Stomach smooth muscle (tissue), 2 donors: ENCODE data around the gene C2CD4A.
"Not testable (repeated sequence)": the region's sequence is repeated elsewhere in the genome, so short reads cannot be mapped to it uniquely, and the experiment has no call there.

ENCODE experiments used
- H3K27ac ChIP-seq: one replicate; pipeline ENCODE4 v1.7.0; 2013; ENCODE audit warnings: mild to moderate bottlenecking, low read length, inconsistent platforms
- H3K27me3 ChIP-seq, 2 donors: one replicate each; pipeline ENCODE4 v1.7.0; 2013; ENCODE audit warnings: low read length in 2 of 2; ENCODE audit not compliant: insufficient read depth in 2 of 2, control insufficient read depth in 1 of 2
- H3K36me3 ChIP-seq, 2 donors: one replicate each; pipeline ENCODE4 v1.7.0; 2013; ENCODE audit warnings: low read length in 2 of 2; ENCODE audit not compliant: control insufficient read depth in 2 of 2, insufficient read depth in 2 of 2
- H3K4me1 ChIP-seq: one replicate; pipeline ENCODE4 v1.7.0; 2013; ENCODE audit warnings: low read length; ENCODE audit not compliant: control insufficient read depth, insufficient read depth
- H3K4me3 ChIP-seq, 2 donors: one replicate each; pipeline ENCODE4 v1.7.0; 2013; ENCODE audit warnings: low read length in 2 of 2
- H3K9ac ChIP-seq, 2 donors: one replicate each; pipeline ENCODE4 v1.7.0; 2013; ENCODE audit warnings: low read length in 2 of 2, mild to moderate bottlenecking in 1 of 2
- H3K9me3 ChIP-seq, 2 donors: one replicate each; pipeline ENCODE4 v1.7.0; 2013; ENCODE audit warnings: low read length in 2 of 2; ENCODE audit not compliant: control insufficient read depth in 2 of 2
- donor health status: healthy.
- donor health status: Pancreatic carcinoma.

The C2CD4A gene

DNA sequence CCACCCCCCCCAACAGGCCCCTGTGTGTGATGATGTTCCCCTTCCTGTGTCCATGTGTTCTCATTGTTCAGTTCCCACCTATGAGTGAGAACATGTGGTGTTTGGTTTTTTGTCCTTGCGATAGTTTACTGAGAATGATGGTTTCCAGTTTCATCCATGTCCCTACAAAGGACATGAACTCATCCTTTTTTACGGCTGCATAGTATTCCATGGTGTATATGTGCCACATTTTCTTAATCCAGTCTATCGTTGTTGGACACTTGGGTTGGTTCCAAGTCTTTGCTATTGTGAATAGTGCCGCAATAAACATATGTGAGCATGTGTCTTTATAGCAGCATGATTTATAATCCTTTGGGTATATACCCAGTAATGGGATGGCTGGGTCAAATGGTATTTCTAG lies 18.5 kb upstream of the C2CD4A start:
- H3K4me1 ChIP-seq, result not testable (repeated sequence)

DNA sequence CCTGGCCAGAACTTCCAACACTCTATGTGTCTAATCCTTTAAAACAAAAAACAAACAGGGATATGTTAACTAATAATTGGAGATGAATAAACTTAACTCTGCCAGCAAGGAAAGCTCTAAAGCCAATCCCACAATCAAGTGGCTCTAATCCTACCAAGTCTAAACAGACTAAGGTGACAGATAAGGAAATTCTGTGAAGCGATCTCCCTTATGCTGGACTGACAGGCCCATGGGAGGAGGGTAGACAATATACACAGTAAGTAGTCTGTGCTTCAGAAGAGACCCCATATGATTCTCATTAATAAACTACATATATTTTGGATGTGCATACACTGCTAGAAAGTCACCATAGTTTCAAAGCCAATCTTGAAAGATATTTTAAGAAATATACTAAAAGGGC lies 16.7 kb upstream of the C2CD4A start:
- Histone ChIP-seq H3K9ac (no peak overlapping the region), H3K4me3 (no peak overlapping the region), H3K36me3 (no peaks in the 10 kb centered on the region), H3K27ac (no peak overlapping the region), H3K4me1 (peaks cover 3% of the 10 kb centered on the region), H3K9me3 (no peaks in the 10 kb centered on the region), H3K27me3 (no peaks in the 10 kb centered on the region)

More for the DNA sequence above, 18.5 kb upstream of the C2CD4A start:
- H3K4me3 ChIP-seq, H3K36me3 ChIP-seq, H3K9ac ChIP-seq, H3K27ac ChIP-seq, H3K9me3 ChIP-seq, H3K27me3 ChIP-seq: not testable (repeated sequence)

DNA sequence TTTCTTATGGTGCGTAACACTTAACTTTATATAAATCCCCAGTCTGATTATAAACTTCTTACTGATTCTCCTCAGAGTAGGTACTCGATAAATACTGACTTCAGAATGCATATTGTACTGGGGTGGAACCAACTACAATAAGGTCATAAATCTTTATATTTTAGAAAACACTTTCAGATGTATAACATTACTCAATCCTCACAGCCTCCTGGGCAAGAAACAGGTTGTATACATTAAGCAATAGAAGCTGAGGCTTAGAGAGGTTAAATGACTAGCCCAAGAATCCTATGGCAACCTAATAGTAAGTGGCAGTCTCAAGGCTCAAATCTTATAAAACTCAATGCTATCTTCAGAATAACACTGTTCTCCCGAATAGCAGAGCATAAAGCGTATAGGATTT lies 15.6 kb upstream of the C2CD4A start:
- no peak overlapping the region for H3K4me3 ChIP-seq
- peaks cover 3% of the 10 kb centered on the region for H3K4me1 ChIP-seq
- H3K36me3 ChIP-seq, result no peaks in the 10 kb centered on the region
- H3K27ac ChIP-seq, result no peak overlapping the region
- H3K9me3 ChIP-seq, result no peaks in the 10 kb centered on the region
- no peaks in the 10 kb centered on the region for H3K27me3 ChIP-seq
- H3K9ac ChIP-seq, result no peak overlapping the region

DNA sequence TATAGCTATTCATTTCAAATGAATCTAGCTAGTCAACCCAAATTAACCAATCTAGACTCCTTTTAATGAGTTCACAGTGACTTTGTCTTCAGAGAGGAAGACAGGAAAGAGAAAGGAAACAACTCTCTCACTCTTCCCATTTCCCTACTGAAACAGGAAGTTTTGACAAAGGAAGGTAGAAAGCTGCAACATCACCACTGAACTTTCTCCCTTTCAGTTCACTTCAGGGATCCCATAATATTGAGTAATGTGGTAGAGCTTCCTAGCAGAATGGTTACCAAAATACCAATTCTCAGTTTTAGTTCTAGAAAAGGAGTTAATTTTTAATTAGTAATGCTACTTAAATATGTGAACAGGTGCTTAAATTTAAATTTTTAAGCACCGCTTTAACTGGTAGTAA lies 14.1 kb upstream of the C2CD4A start:
- H3K27me3 ChIP-seq, result no peaks in the 10 kb centered on the region
- H3K4me1 ChIP-seq, result peaks cover 3% of the 10 kb centered on the region
- no peaks in the 10 kb centered on the region for H3K36me3 ChIP-seq
- no peak overlapping the region for H3K27ac ChIP-seq
- H3K4me3 ChIP-seq, result no peak overlapping the region
- H3K9ac ChIP-seq, result no peak overlapping the region
- H3K9me3 ChIP-seq, result no peaks in the 10 kb centered on the region

DNA sequence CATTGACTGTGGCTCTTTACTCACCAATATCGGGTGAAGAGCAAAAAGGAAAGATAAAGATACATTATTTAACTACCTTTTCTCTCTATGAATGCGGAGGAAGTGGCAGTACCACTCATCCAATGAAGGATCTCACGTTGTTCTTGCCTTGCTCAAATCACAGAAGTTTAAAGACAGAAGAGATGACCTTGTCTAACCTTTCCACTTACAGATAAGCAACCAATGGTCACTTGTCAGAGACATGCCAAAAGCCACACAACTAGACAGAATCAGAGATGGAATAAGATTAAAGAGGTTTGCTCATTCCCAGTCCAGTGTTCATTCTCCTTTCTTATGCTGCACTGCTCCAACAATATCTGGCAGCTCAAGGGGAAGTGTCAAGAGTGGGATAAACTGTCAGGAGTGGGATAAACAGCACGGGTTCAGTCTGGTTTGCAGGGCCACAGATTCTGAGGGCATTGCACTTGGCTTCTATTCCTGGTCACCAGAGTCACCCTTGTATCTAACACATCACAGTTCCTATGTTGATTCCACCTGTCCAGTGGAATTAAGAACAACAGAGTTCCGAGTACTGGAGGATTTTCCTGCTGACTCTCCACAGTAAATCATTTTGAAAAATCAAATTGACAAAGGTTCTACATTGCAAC lies 13.2 kb upstream of the C2CD4A start:
- Histone ChIP-seq H3K27ac (no peak overlapping the region), H3K9me3 (no peaks in the 10 kb centered on the region), H3K4me3 (no peak overlapping the region), H3K9ac (no peak overlapping the region), H3K4me1 (peaks cover 3% of the 10 kb centered on the region), H3K36me3 (no peaks in the 10 kb centered on the region), H3K27me3 (no peaks in the 10 kb centered on the region)

DNA sequence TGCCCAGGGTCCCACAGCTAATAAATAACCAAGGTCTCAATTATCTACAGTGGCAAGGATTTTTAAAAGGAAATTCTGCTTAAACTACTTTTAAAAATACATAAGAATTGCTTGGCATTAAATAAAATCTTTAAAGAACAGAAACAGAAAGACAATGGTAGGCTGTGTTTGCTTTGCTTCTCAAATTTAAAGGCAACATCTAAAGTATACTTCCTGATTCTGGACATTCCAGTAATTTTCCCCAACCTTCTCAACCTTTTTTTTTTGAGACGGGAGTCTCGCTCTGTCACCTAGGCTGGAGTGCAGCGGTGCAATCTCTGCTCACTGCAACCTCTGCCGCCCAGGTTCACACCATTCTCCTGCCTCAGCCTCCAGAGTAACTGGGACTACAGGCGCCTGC lies 11.8 kb upstream of the C2CD4A start:
- no peak overlapping the region for H3K9ac ChIP-seq
- no peaks in the 10 kb centered on the region for H3K27me3 ChIP-seq
- H3K36me3 ChIP-seq, result no peaks in the 10 kb centered on the region
- H3K9me3 ChIP-seq, result no peaks in the 10 kb centered on the region
- peaks cover 3% of the 10 kb centered on the region for H3K4me1 ChIP-seq
- no peak overlapping the region for H3K4me3 ChIP-seq
- H3K27ac ChIP-seq, result no peak overlapping the region

DNA sequence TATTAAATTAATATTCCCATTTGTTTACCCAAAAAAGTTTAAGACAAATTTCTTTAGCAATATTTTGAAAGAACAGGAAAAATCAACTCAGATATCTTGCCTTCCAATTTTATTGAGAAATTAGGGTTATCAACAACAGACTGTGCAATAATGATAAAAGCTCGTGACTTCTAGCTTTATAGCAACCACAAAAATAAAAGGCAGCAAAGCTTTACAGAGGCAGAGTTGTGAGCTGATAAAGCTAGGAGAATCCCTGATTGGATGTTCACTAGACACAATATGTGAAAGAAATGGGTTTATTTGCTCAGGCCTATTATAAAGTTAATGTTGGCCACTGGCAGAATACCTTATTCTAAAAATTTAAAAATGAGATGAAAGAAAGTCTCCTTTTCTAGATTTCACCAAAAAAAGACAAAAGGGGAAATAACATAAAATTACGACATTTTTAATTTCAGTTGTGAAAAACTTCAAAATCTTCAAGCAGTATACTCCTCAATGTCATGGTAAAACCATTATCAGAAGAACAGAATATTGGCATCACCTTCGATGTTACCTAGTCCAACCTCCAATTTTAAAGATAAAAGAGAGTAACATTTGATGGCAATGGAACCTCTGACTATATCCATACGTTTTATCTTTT lies 9.3 kb upstream of the C2CD4A start:
- Histone ChIP-seq H3K4me3 (no peak overlapping the region), H3K9ac (no peak overlapping the region), H3K27ac (no peak overlapping the region), H3K27me3 (no peaks in the 10 kb centered on the region), H3K9me3 (no peaks in the 10 kb centered on the region), H3K36me3 (no peaks in the 10 kb centered on the region), H3K4me1 (peaks cover 3% of the 10 kb centered on the region)

DNA sequence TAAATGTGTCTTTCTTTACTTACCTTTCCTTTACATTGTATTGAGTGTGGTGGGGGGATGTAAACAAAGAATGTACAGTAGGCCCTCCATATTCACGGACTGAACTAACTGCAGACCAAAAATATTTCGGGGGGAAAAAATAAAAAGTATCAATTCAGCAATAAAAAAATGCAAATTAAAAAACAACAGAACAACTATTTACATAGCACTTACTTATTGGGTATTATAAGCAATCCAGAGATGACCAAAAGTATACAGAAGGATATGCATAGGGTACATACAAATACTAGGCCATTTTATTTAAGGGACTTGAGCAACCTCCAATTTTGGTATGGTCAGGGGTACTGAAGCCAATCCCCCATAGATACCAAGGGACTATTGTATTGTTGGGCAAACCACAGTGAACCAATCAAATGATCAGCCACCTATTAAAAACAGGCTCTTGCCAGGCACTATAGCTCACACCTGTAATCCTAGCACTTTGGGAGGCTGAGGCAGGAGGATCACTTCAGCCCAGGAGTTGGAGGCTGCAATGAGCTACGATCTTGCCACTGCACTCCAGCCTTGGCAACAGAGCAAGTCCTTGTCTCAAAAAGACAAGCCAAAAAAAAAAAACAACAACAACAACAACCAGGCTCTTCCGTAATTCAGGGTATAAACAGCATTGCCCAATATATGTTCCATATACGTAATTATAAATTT lies 8.3 kb upstream of the C2CD4A start:
- H3K27ac ChIP-seq, result no peak overlapping the region
- no peaks in the 10 kb centered on the region for H3K27me3 ChIP-seq
- peaks cover 3% of the 10 kb centered on the region for H3K4me1 ChIP-seq
- no peak overlapping the region for H3K4me3 ChIP-seq
- no peaks in the 10 kb centered on the region for H3K9me3 ChIP-seq
- no peak overlapping the region for H3K9ac ChIP-seq
- no peaks in the 10 kb centered on the region for H3K36me3 ChIP-seq

DNA sequence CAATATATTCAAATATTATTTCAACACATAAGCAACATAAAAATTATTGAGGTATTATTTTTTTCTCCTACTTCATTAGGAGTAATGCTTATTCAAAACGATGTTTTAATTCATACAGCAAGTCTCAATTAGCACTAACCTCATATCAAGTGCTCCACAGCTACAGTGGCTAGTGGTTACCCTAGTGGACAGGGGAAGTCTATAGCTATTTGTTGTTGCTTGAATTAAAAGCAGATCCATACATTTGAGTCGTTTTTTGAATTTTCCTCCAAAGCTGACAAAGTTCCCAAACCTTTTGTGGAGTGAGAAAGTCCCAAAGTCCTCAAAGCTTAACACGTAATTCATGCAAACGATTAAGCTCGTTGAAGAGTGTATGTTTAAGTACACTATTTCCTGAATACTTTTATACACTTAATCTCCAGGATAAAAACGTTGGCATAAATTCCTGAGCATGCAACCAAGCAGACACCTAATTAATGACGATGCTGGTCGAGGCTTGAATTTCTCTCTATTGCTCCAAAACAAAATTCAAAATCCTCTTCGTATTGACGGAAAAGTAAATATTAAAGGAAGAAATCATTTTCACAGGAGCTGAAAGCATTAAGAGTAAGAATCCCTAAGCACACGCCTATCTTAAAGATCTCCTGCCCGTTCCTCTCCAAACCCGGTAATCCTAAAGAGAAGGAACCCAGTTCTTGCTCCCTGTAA lies 7.5 kb upstream of the C2CD4A start:
- Histone ChIP-seq H3K27ac (peak overlapping the region; percentile 56), H3K9me3 (no peaks in the 10 kb centered on the region), H3K27me3 (no peaks in the 10 kb centered on the region), H3K9ac (peak overlapping the region; percentile 83 to 85), H3K4me1 (peaks cover 3% of the 10 kb centered on the region), H3K4me3 (peak overlapping the region; percentile 79 to 91), H3K36me3 (no peaks in the 10 kb centered on the region)

DNA sequence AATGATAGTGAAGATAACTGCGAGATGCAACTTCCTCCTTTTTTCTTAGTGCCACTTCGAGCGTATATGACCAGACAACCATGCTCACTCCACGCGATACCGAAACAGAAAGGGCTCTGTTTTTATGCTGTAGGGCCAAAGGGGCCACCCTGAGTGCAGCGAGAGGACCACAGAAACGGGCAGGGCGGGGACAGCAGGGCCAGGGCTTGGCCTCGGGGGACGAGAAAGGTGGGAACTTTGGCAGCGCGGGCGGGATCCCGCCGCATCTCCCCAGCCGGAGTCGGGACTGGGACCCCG lies 7.0 kb upstream of the C2CD4A start:
- peak overlapping the region; percentile 79 to 91 for H3K4me3 ChIP-seq
- peak overlapping the region; percentile 56 for H3K27ac ChIP-seq
- H3K9ac ChIP-seq, result peak overlapping the region; percentile 83 to 85
- H3K4me1 ChIP-seq, result peaks cover 3% of the 10 kb centered on the region
- H3K9me3 ChIP-seq, result no peaks in the 10 kb centered on the region
- H3K27me3 ChIP-seq, result no peaks in the 10 kb centered on the region
- no peaks in the 10 kb centered on the region for H3K36me3 ChIP-seq
